NCI-H446 (cell line): ENCODE results near the gene CYP1B1.
"Not testable (repeated sequence)": the region's sequence is repeated elsewhere in the genome, so short reads cannot be mapped to it uniquely, and the experiment has no call there.

Experiments used
- DNase-seq, 2 experiments: peaks; one replicate each; lab custom pipeline; 2025; lab: John Stamatoyannopoulos, UW

The CYP1B1 gene

DNA sequence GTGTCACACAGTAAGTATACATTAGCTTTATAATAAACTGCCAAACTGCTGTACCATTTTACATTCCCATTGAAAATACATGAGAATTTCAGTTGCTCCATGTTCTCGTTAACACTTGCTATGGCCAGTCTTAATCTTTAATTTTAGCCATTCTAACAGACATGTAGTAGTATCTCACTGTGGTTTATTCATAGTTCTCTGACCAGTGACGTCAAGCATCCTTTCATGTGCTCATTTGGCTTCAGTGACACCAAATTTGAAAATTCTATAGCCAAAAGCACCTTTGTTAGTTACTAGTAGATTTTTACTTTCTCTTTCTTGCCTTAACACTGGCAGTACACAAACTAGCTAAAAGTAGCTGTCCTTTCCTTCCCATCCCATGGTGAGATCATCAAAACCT is 43.0 kb downstream of the CYP1B1 start:
- no peak for DNase-seq

DNA sequence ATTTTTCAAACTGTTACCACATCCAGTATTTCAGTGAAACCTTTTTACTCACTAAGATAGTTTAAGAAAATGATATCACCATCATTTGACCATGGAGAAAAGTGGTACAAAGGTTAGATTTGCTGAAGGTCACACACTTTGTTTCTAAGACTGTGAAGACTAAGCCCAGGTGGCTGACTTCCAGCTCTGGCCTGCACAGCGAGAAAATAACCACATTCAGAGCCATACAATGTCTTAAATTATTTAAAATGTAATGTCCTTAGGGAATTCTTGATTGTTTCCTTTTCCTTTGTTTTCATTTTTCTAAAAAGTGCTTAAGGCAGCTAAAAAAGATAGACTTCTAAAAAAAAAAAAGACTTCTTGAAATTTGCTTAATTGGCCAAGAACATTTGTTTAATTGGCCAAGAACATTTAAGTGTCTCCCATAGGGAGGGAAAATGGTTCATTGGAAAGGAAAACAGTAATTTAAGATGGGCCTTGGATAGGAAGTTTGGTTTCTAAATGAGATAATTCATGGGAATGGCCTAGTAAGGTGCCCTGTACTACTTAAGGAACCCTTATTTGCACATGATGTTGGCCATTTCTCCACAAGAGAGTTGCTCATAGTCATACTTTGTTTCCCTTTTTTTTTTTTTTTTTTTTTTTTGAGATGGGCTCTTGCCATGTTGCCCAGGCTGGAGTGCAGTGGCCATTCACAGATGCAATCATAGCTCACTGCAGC is 45.2 kb downstream of the CYP1B1 start:
- no peak for DNase-seq

GRCh38 chr2:38029512-38029911 is 46.4 kb downstream of the CYP1B1 start:
- DNase-seq, result no peak

DNA sequence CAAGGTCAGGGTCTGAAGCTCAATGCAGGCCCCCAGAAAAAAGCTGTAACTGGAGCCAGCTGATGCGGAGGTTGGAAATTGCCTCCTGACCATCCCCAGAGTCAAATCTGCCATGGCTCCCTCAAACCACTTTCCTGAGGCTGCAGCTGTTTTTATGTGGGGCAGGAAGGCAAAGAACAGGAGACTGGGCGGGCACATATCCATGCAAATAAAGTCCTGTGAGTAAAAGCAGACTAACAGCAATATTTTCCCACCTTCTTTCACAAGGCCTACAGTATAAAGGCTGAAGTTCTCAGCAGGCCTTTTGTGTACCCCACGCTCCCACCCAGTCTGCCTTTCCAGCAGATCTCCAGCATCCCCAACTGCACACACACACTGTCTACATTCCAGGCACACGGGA is 47.1 kb downstream of the CYP1B1 start:
- DNase-seq, result no peak

DNA sequence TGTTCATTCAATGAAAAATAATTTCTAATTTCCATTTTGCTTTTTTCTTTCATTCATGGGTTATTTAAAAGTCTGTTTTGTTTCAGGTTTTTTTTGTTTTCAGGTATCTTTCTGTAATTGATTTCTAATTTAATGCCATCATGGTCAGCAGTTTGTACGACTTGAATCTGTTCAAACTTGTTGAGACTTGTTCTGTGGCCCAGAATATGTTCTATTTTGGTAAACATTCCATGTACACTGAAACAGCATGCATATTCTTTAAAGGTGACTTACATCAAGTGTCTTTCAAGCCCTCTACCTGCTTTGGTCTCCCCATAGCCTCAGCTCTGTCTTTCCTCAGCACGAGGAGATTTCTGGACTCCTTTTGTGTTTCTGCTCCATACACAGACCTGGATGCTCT is 49.1 kb downstream of the CYP1B1 start:
- DNase-seq, result no peak

- DNase-seq, result no peak
Observed at GRCh38 chr2:38021589-38021988, 54.4 kb downstream of the CYP1B1 start.

DNA sequence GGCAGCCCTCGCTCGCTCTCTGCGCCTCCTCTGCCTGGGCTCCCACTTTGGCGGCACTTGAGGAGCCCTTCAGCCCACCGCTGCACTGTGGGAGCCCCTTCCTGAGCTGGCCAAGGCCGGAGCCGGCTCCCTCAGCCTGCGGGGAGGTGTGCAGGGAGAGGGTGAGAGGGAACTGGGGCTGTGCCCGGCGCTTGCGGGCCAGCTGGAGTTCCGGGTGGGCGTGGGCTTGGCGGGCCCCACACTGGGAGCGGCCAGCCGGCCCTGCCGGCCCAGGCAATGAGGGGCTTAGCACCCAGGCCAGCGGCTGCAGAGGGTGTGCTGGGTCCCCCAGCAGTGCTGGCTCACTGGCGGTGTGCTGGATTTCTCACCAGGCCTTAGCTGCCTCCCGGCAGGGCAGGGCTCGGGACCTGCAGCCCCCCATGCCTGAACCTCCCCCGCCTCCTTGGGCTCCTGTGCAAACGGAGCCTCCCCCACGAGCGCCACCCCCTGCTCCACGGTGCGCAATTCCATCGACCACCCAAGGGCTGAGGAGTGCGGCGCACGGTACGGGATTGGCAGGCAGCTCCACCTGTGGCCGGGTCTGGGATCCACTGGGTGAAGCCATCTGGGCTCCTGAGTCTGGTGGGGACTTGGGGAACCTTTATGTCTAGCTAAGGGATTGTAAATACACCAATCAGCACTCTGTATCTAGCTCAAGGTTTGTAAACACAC is 55.4 kb downstream of the CYP1B1 start:
- DNase-seq, result not testable (repeated sequence)

DNA sequence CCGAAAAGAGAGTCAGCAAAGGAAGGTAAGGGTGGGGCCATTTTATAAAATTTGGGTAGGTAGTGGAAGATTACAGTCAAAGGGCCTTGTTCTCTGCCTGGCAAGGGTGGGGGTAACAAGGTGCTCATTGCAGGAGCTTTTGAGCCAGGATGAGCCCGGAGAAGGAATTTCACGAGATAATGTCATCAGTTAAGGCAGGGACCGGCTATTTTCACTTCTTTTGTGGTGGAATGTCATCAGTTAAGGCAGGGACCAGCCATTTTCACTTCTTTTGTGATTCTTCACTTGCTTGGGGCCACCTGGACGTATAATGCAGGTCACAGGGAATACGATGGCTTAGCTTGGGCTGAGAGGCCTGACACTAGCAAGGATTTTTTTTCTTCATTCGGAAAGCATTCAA is 58.1 kb downstream of the CYP1B1 start:
- DNase-seq, result no peak
